Activated B cell treated with CpG ODN at 0.5 μM for 24 hours (primary cell): Measurements from ENCODE around the gene VPREB3. TPM values are rescaled to one million over a fixed set of nuclear protein-coding genes. Genes with fewer than 3 reads are reported as not detected.

Experiments
- ATAC-seq: fragments of 200-7000 bp; cut with Tn5 transposase; one replicate; pipeline ENCODE4 v1.10.0; 2021; ENCODE audit warnings: low read depth, mild to moderate bottlenecking, moderate library complexity
- CTCF ChIA-PET: fragments of 350-600 bp; sonication (Branson Sonifier 250); formaldehyde crosslinking; loops from one replicate; lab custom pipeline; 2021; ENCODE audit warnings: antibody characterized with exemption; lab: Charles Lee
- POLR2A ChIA-PET: fragments of 350-600 bp; sonication (Branson Sonifier 250); formaldehyde crosslinking; loops from one replicate; lab custom pipeline; 2021; ENCODE audit warnings: antibody characterized with exemption; lab: Charles Lee
- DNase-seq: peaks from one replicate; pipeline ENCODE4 v3.0.0; 2022
- H3K27ac Mint-ChIP-seq: one replicate; pipeline ENCODE4 v1.8.0; 2020; ENCODE audit warnings: mixed read lengths
- H3K27me3 Mint-ChIP-seq: one replicate; pipeline ENCODE4 v1.8.0; 2021; ENCODE audit warnings: mixed read lengths
- H3K36me3 Mint-ChIP-seq: one replicate; pipeline ENCODE4 v1.8.0; 2021; ENCODE audit warnings: low read depth, mixed read lengths
- H3K4me1 Mint-ChIP-seq: one replicate; pipeline ENCODE4 v1.8.0; 2021; ENCODE audit warnings: mixed read lengths
- H3K4me3 Mint-ChIP-seq: one replicate; pipeline ENCODE4 v1.8.0; 2020; ENCODE audit warnings: mild to moderate bottlenecking, mixed read lengths
- H3K9me3 Mint-ChIP-seq: one replicate; pipeline ENCODE4 v1.8.0; 2020; ENCODE audit warnings: mixed read lengths
- intact Hi-C: fragments of 100-400 bp; cut with micrococcal nuclease; formaldehyde crosslinking; loops from one replicate; pipeline ENCODE4 v1.15.1; 2024
- total RNA-seq: library from RNA; stranded (reverse); gene quantifications from 2 replicates; pipeline ENCODE4 v1.2.3, GENCODE V29; 2022
- TF ChIP-seq, protein P1 (sequence below): fragments of 200-600 bp; IDR thresholded peaks from one replicate; pipeline ENCODE4 v1.8.0; 2022; ENCODE audit warnings: antibody characterized with exemption, mild to moderate bottlenecking

VPREB3 gene
- total RNA-seq, 1 donor from 2014 or later = 15.9 TPM

DNA sequence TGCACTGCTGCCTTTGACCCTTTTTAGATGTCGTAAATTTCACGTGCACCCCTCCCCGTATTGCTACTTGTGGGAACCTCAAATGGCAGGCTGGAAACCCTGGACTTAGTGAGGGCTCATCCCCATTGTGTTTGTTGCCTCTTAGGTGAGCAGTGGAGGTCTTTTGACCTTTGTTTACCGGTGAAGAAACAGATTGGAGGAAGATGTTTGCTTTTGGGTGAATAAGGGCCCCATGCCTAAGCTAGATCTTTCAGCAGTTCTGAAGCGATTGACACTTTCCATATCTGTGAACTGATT lies 33.3 kb upstream of the VPREB3 start:
- Mint-ChIP-seq H3K36me3 (peaks cover 30% of the 10 kb centered on the region), H3K4me1 (peaks cover 51% of the 10 kb centered on the region), H3K4me3 (peak overlapping the region; percentile 90), H3K27me3 (no peaks in the 10 kb centered on the region), H3K9me3 (no peaks in the 10 kb centered on the region), H3K27ac (peak overlapping the region; percentile 88)
- ATAC-seq = no peak
- intact Hi-C loops = loop anchor here (1.0 to 5.0 kb wide), 4 partner anchors 13 to 125 kb away; partner anchors contain the start of gene DERL3
- ChIA-PET CTCF (interaction anchor here (1.2 to 1.4 kb wide), 2 partner anchors 16 to 62 kb away, joined by 4 read pairs; partner anchors contain the start of gene MMP11), POLR2A (interaction anchor here (1.0 to 3.2 kb wide), 10 partner anchors 10 to 70 kb away, joined by 3 to 20 read pairs (median 7); partner anchors contain the start of genes DERL3, MMP11, SLC2A11 and VPREB3)
- TF ChIP-seq, protein P1, sequence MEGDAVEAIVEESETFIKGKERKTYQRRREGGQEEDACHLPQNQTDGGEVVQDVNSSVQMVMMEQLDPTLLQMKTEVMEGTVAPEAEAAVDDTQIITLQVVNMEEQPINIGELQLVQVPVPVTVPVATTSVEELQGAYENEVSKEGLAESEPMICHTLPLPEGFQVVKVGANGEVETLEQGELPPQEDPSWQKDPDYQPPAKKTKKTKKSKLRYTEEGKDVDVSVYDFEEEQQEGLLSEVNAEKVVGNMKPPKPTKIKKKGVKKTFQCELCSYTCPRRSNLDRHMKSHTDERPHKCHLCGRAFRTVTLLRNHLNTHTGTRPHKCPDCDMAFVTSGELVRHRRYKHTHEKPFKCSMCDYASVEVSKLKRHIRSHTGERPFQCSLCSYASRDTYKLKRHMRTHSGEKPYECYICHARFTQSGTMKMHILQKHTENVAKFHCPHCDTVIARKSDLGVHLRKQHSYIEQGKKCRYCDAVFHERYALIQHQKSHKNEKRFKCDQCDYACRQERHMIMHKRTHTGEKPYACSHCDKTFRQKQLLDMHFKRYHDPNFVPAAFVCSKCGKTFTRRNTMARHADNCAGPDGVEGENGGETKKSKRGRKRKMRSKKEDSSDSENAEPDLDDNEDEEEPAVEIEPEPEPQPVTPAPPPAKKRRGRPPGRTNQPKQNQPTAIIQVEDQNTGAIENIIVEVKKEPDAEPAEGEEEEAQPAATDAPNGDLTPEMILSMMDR = no peak
- DNase-seq = no peak

DNA sequence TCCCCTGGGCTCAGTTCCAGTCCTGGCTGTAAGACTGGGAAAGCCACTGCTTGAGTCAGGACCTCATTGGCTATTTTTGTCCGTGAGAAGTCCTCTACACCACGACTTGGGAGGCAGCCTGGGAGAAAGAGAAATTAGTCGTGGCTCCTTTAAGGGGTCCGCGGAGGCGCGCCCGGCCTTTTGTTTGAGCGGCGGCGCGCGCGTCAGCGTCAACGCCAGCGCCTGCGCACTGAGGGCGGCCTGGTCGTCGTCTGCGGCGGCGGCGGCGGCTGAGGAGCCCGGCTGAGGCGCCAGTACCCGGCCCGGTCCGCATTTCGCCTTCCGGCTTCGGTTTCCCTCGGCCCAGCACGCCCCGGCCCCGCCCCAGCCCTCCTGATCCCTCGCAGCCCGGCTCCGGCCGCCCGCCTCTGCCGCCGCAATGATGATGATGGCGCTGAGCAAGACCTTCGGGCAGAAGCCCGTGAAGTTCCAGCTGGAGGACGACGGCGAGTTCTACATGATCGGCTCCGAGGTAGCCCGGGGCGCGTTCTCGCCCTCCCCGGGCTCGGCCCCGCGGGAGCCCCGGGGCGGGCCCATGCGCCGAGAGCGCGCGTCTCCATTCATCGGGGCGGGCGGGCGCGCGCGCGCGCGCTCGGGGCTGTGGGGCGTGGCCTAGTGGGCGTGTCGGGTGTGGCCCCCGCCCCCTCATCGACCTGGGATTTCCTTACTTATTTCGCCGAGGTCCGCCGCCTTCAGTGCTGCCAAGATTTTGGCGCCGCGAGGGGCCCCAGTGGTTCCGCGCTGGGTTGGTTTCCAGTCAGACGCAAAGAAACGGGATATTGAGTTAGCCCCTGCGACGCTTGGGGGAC lies 32.8 kb upstream of the VPREB3 start, which contains the start of gene SMARCB1:
Gene SMARCB1, plus strand, starts transcription at position 215 of the 848 bp plus-strand sequence. Its CDS starts 204 bp downstream, at position 419.
- peaks cover 27% of the 10 kb centered on the region for H3K36me3 Mint-ChIP-seq
- H3K4me3 Mint-ChIP-seq = peak within 1 kb of the TSS; percentile 90
- ATAC-seq (peak; percentile 85), DNase-seq (peak; percentile 89)
- ChIA-PET POLR2A (interaction anchor here (0.8 to 3.2 kb wide), 11 partner anchors 9 to 70 kb away, joined by 3 to 20 read pairs (median 6); partner anchors contain the start of genes DERL3, MMP11, SLC2A11 and VPREB3), CTCF (interaction anchor here (1.2 to 1.4 kb wide), 2 partner anchors 15 to 63 kb away, joined by 4 read pairs; partner anchors contain the start of gene MMP11)
- no peaks in the 10 kb centered on the region for H3K27me3 Mint-ChIP-seq
- TF ChIP-seq, protein P1 = no peak
- H3K27ac Mint-ChIP-seq = peak within 1 kb of the TSS; percentile 88
- intact Hi-C loops = loop anchor here (1.0 to 5.0 kb wide), 6 partner anchors 13 to 125 kb away; partner anchors contain the start of gene DERL3
- H3K4me1 Mint-ChIP-seq = peaks cover 51% of the 10 kb centered on the region
- H3K9me3 Mint-ChIP-seq = no peaks in the 10 kb centered on the region

DNA sequence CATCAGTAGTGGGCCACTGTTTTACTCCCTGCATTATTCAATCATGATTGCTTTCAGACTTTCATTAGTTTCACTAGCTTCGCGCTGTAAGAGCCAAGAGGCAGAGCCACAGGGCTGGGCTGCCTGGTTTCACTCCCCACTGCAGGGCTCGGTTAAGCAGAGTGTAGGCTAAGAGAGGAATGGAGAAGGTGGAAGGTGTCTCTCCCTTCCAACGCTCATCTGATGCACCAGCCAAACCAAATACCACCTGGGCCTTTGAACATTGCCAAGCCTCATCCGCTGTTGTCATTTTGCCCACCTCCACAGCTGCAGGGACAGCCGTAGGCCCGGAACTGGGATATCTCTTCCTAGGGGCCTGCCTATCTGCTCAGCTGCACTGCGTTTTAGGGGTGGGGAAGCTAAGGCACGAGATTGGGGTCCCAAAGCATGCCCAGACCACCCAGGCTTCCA lies 32.1 kb upstream of the VPREB3 start:
- peak overlapping the region; percentile 88 for H3K27ac Mint-ChIP-seq
- POLR2A ChIA-PET = interaction anchor here (0.5 to 3.2 kb wide), 10 partner anchors 9 to 378 kb away, joined by 3 to 20 read pairs (median 6); partner anchors contain the start of genes MMP11 and SLC2A11
- CTCF ChIA-PET = interaction anchor here (0.9 kb wide), 1 partner anchor 11 kb away, joined by 3 read pairs; no protein-coding TSS in a partner anchor
- intact Hi-C loops = loop anchor here (1.0 to 5.0 kb wide), 3 partner anchors 13 to 126 kb away; no protein-coding TSS in a partner anchor
- DNase-seq = no peak
- no peaks in the 10 kb centered on the region for H3K27me3 Mint-ChIP-seq
- no peaks in the 10 kb centered on the region for H3K9me3 Mint-ChIP-seq
- peaks cover 20% of the 10 kb centered on the region for H3K36me3 Mint-ChIP-seq
- no peak for ATAC-seq
- TF ChIP-seq, protein P1 = no peak
- H3K4me1 Mint-ChIP-seq = peaks cover 45% of the 10 kb centered on the region
- H3K4me3 Mint-ChIP-seq = peak overlapping the region; percentile 90

DNA sequence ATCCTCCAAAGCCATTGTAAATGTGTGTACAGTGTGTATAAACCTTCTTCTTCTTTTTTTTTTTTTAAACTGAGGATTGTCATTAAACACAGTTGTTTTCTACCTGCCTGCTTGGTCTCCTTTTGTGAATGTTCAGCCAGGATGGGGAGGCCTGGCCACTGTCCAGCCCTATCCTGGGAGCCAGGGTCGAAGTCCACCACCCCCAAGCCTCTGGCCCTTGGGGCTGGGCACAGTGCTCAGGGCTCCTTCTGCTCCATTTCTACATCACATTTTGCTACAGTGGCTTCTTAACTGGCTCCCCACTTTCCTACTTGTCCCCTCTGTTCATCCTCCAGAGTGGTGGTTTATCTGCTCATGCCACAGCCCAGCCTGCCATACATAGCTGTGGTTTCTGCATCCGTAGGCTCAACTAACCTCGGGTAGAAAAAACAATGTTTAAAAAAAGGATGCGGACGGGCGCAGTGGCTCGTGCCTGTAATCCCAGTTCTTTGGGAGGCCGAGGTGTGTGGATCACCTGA lies 30.0 kb upstream of the VPREB3 start:
- POLR2A ChIA-PET = interaction anchor here (0.7 to 1.0 kb wide), 2 partner anchors 12 to 18 kb away, joined by 3 read pairs; partner anchors contain the start of gene MMP11
- H3K27ac Mint-ChIP-seq = no peak overlapping the region

More for the DNA sequence above, 30.0 kb upstream of the VPREB3 start:
- H3K36me3 Mint-ChIP-seq = peaks cover 9% of the 10 kb centered on the region
- DNase-seq (no peak), ATAC-seq (no peak)
- no peaks in the 10 kb centered on the region for H3K9me3 Mint-ChIP-seq
- H3K4me3 Mint-ChIP-seq = no peak overlapping the region
- CTCF ChIA-PET = no interaction called here
- H3K27me3 Mint-ChIP-seq = no peaks in the 10 kb centered on the region
- TF ChIP-seq, protein P1 = no peak
- peaks cover 31% of the 10 kb centered on the region for H3K4me1 Mint-ChIP-seq
- intact Hi-C loops = no loop called here
